PC-3 (cell line): ENCODE results near the gene HERC2.

Source experiments
- CTCF ChIP-seq: fragments of 300-600 bp; sonication (generic); conservative IDR thresholded peaks from 2 replicates; pipeline ENCODE4 v1.5.1; 2017; ENCODE audit warnings: antibody characterized with exemption, low read depth, mild to moderate bottlenecking, low read length
- EZH2 ChIP-seq: fragments of 300-600 bp; sonication (generic); IDR thresholded peaks from one replicate; pipeline ENCODE4 v1.6.1; 2017; ENCODE audit warnings: antibody characterized with exemption, mild to moderate bottlenecking, low read length; ENCODE audit not compliant: unreplicated experiment

- no peak for TF ChIP-seq EZH2
- TF ChIP-seq CTCF: no peak
Measured at GRCh38 chr15:28182731-28183130, 139.2 kb downstream of the HERC2 start.
